HG03521 (cell line): ENCODE results near the gene SDHB.

Source experiments
- ATAC-seq: cut with Tn5 transposase; IDR thresholded peaks from one replicate; pipeline ENCODE4 v1.9.1; 2021; ENCODE audit warnings: mild to moderate bottlenecking, moderate library complexity; ENCODE audit not compliant: unreplicated experiment

The SDHB gene

DNA sequence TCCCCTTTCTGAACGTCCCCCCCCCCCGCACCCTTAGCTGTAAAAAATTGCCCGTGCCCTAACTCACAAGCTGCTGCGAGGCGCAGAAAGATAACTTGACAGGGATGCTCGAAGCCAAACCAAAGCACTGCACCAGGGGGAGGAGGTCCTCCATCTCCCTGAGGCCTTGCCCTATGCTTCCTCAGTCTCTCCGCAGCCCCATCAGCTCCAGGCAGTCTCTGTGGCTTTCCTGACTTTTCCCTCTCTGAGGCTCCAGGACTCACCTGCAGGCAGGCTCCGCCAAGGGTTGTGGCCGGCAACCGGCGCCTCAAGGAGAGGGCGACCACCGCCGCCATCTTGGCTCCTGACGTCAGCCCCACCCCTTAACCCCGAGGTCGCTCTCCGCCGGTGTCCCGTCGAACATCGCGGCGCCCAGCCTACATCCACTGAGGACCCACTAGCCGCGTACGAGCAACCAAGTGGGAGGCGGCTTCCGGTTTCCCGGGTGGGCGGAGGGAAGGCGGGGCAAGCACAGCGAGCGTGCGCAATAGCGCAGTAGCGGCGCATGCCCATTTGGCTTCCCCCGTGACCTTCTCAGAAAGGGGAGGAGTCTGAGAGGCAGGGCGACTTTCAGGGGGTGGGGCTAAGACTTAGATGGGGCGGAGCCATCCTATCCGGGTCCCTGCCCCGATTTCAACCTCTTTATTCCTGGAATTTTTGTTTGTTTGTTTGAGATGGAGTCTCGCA, at the start of gene SDHB:
Gene SDHB, minus strand, starts transcription at position 348 of the 726 bp plus-strand sequence. Its CDS starts 13 bp downstream, at position 335.
- ATAC-seq, result peak; percentile 97

DNA sequence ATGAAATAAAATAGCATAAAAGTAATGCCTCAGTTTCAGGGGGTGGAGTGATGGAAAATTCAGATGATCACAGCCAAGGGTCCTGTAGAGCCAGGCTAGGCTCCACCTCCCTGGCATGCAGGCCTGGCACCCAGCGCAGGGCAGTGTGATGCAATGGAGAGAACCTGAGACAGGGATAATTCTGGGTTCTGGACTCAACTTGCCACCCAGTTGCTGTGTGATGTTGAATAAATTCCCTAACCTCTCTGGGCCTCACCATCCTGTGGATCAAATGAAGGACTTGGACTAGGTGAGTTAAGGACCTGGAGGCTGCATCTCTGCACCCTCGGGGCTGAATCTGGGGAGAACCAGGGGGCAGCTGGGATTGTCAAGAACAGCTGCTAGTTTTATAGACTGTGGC, 48.4 kb upstream of the SDHB start:
- no peak for ATAC-seq

- ATAC-seq, result no peak
Measured at GRCh38 chr1:17101261-17101660, 47.4 kb upstream of the SDHB start.

DNA sequence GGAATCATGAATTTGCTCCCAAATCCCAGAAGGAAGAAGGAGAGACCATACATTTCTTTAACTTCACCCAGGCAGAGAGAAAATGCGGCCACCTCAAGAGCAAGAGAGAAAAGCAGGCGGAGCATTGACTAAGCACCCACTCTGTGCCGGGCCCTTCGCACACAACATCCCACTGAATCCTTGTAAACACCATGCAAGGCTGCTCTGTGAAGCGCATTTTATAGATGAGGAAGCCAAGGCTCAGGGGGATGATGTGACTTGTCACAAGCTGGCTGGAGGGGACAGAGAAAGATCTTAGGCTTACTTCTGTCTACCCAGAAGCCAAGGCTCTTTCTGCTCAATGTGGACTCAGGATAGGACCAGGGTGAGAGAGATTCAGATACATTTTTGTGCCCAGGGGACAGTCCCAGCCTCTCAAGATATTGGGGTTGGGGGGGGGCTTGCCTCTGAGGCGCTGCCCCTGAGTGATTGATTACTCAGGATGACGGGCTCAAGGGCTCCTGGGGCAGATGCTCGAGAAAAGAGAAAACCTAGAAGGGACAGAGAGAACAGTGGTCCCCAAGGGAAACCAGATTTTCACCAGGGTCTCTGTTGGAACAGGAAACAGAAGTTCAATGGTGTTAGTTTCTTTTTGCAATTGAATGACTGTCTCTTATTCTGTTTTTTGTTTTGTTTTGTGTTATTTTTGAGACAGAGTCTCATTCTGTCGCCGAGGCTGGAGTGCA, 45.9 kb upstream of the SDHB start:
- ATAC-seq, result no peak

GRCh38 chr1:17098446-17099317, 44.9 kb upstream of the SDHB start:
- ATAC-seq, result no peak

GRCh38 chr1:17097787-17098186, 44.0 kb upstream of the SDHB start:
- no peak for ATAC-seq

DNA sequence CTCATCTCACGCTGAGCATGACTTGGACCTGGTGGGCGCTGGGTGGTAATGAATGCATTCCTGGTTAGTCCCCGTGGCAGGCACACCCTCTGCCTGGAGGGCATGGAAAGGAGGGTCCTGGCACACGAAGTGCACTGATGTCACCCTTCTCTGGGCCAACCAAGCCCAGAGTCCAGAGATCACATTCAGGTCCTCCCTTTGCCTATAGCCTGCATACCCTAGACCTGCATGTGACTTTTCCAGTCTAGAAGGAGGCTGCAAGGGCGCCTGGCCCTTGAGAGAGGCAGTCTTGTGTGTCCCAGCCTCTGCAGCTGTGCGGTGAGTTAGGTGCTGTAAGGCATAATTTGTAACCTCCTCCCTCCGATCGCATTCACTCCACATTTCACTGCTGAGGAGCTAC, 43.3 kb upstream of the SDHB start:
- no peak for ATAC-seq

GRCh38 chr1:17096584-17096983, 42.8 kb upstream of the SDHB start:
- ATAC-seq, result no peak

- ATAC-seq, result no peak
Measured at GRCh38 chr1:17095141-17095540, 41.3 kb upstream of the SDHB start.

DNA sequence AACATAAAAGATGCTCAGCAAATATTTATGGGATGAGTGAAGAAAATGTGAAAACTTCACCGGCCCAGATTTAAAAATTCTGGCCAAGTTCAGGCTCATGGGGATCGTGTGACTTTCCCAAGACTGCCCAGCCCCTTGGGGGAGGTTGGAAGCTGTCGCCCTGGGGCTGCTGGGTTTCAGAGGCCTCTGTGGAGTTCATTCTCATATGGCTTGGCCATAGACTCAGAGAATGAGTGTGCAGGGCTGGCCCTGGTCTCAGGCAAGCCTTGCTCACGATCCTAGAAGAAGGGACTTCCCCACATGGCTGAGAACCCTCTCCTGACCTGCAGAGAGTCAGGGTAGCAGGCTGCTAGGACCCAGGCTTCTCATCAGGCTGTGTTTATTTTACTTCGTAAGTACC, 40.8 kb upstream of the SDHB start:
- no peak for ATAC-seq

- no peak for ATAC-seq
Measured at GRCh38 chr1:17093822-17094393, 40.1 kb upstream of the SDHB start.

DNA sequence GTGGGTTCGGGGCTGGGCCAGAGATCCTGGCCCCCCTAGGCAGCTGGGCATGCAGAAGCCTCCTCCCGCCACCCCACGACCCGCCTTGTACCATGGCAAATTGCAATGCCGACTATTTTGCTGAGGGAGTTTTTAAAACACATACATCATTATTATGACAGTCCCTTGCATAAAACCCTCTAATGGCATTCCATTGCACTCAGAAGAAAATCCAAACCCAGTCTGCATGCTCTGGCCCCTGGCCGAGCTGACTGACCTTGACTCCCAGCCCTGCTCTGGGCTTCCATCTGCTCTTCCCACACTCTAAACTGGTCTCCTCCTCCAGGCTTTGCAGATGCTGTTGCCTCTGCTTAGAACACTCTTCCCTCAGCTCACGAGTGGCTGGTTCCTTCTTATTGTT, 37.4 kb upstream of the SDHB start:
- no peak for ATAC-seq

DNA sequence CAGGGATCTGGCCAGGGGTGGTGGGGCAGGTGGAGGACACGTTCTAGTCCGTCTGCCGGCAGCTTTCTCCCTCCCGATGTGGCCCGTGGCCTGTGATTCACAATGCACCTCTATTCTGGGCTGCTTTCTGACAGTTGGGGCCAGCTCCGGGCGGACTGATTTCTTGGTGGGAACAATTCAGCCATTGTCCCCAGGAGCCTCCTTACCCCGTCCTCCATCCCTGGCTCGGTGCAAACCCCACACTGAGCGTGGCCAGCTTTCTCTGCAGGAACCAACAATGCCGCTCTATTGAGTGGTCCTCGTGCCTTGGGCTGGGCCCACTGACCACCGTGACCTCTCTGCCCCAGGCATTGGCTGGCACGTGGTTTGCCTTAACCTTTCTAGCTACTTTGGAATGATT, 35.7 kb upstream of the SDHB start:
- no peak for ATAC-seq

- no peak for ATAC-seq
Measured at GRCh38 chr1:17086751-17087150, 32.9 kb upstream of the SDHB start.

- ATAC-seq, result no peak
Measured at GRCh38 chr1:17084787-17085186, 31.0 kb upstream of the SDHB start.

- no peak for ATAC-seq
Measured at GRCh38 chr1:17082761-17083160, 28.9 kb upstream of the SDHB start.

DNA sequence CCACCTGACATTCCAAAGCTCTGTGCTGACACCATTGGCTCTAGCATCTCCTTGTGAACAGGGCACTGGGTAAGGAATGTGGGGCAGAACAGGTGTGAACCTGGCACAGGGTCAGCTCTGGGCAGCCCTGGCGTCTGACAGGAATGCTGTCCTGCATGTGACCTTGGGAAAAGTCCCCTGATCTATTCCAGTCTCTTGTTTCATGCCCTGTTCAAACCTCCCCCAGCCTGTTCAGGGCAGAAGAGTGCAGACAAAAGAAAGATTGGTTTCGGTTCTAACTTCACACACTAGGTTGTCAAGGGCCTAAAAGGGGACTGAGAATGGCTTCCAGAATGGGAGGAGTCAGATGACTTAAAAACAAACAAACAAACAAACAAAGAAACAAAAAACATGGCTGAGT, 27.6 kb upstream of the SDHB start:
- ATAC-seq, result no peak

DNA sequence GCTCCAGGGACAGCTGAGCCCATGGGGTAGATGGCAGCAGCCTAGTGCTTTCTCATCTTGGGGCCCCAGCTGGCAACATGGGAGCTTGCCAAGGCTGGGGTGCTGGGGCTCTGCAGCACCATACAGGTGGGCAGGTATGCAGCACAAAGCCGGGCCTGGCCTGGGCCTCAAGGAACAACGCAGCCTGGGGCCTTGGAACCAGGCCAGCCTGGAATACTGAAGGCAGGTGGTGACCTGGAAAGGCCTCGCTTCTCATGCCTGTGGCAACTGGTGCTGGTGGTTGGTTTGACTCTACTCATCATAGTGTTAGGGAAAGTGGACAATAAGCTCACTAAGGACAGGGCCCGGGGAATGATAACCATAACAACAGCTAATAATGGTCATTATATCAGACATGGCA, 27.0 kb upstream of the SDHB start:
- ATAC-seq, result no peak

- ATAC-seq, result no peak
Measured at GRCh38 chr1:17080085-17080759, 26.4 kb upstream of the SDHB start.

DNA sequence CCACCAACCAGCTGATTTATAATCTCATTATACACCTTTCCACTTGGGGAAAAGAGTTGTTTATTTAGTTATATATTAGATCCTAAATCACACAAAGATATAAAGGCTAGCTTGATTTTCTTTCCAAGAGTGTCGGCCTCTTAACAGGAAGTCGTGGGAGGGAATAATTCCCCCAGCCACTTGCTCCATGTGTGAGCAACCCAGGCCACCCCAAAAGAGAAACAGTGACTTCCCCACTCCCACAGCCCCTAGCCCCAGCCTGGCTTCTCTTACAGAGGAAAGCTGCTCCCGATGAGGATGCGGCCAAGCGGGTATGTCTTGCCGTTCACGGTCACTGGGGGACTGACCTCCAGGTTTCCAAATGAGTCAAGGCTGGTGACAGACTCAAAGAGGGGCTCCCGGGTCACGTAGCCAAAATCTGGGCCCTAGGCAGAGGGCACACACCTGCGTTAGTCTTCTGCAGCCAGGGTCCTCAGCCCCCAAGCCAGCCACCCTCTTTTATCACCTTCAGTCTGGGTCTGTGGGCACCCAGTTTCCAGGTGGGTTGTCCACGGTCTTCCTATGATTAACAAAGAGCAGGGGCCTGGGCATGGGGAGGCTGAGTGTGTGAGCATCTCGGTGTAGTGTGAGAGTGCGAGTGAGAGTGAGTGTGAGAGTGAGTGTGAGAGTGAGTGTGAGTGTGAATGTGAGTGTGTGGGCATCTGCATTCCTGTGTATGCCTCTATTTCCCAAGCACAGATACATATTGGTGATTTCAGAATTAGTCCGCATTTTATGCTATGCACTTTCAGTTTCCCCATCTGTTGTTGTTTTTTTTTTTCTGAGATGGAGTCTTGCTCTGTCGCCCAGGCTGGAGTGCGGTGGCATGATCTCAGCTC, 25.4 kb upstream of the SDHB start:
- ATAC-seq, result no peak
